Measurements from ENCODE around the gene FOXI1. TPM values are rescaled to one million over a fixed set of nuclear protein-coding genes. Genes with fewer than 3 reads are reported as not detected.

FOXI1 gene
- total RNA-seq, 4 donors from 2014 or later, result not detected

- Histone ChIP-seq H3K4me1 (no peaks in the 10 kb centered on the region), H3K4me3 (no peak overlapping the region), H3K9me3 (no peaks in the 10 kb centered on the region), H3K27ac (replicated peaks in 1 of 4) (no peak overlapping the region), H3K27me3 (no peaks in the 10 kb centered on the region), H3K36me3 (no peaks in the 10 kb centered on the region)
- peak; percentile 60 for DNase-seq (ENCODE audit: extremely low spot score)
- intact Hi-C loops (cut with DNase I), result no loop called here
- 48% methylated on average over 4 of the region's 4 CpGs for WGBS
- TF ChIP-seq POLR2AphosphoS5 (IDR thresholded peaks at IDR 0.05) (no peak), EP300 (IDR thresholded peaks at IDR 0.05) (no peak), POLR2A (IDR thresholded peaks at IDR 0.05; ENCODE audit: low read depth) (no peak), CTCF (IDR thresholded peaks at IDR 0.05) (no peak)
Observed at GRCh38 chr5:170135796-170136490, 30.2 kb downstream of the FOXI1 start.

- Histone ChIP-seq H3K9me3 (no peaks in the 10 kb centered on the region), H3K27ac (replicated peaks in 1 of 4) (no peak overlapping the region), H3K27me3 (no peaks in the 10 kb centered on the region), H3K36me3 (no peaks in the 10 kb centered on the region), H3K4me3 (no peak overlapping the region), H3K4me1 (no peaks in the 10 kb centered on the region)
- 69% methylated on average over 3 of the region's 3 CpGs for WGBS
- no peak for DNase-seq (ENCODE audit: extremely low spot score)
- intact Hi-C loops (cut with DNase I), result no loop called here
- no peak for TF ChIP-seq CTCF (IDR thresholded peaks at IDR 0.05)
- TF ChIP-seq POLR2A (IDR thresholded peaks at IDR 0.05; ENCODE audit: low read depth), result no peak
- TF ChIP-seq POLR2AphosphoS5 (IDR thresholded peaks at IDR 0.05), result no peak
- TF ChIP-seq EP300 (IDR thresholded peaks at IDR 0.05), result no peak
Observed at GRCh38 chr5:170136506-170136905, 30.8 kb downstream of the FOXI1 start.

GRCh38 chr5:170137694-170138214 is 32.1 kb downstream of the FOXI1 start:
- 92% methylated on average over 2 of the region's 2 CpGs for WGBS
- Histone ChIP-seq H3K9me3 (no peaks in the 10 kb centered on the region), H3K36me3 (no peaks in the 10 kb centered on the region), H3K4me3 (no peak overlapping the region), H3K27ac (replicated peaks in 1 of 4) (no peak overlapping the region), H3K4me1 (no peaks in the 10 kb centered on the region), H3K27me3 (no peaks in the 10 kb centered on the region)
- DNase-seq (ENCODE audit: extremely low spot score), result peak; percentile 88
- intact Hi-C loops (cut with DNase I), result no loop called here
- TF ChIP-seq CTCF (IDR thresholded peaks at IDR 0.05) (no peak), EP300 (IDR thresholded peaks at IDR 0.05) (no peak), POLR2AphosphoS5 (IDR thresholded peaks at IDR 0.05) (no peak), POLR2A (IDR thresholded peaks at IDR 0.05; ENCODE audit: low read depth) (no peak)

- no peaks in the 10 kb centered on the region for H3K9me3 ChIP-seq
- no peaks in the 10 kb centered on the region for H3K36me3 ChIP-seq
- intact Hi-C loops (cut with DNase I), result no loop called here
- WGBS, result 80% methylated on average over 2 of the region's 4 CpGs
- DNase-seq (ENCODE audit: extremely low spot score), result peak; percentile 70
- H3K27ac ChIP-seq (replicated peaks in 1 of 4), result no peak overlapping the region
- H3K4me1 ChIP-seq, result no peaks in the 10 kb centered on the region
- H3K27me3 ChIP-seq, result no peaks in the 10 kb centered on the region
- no peak overlapping the region for H3K4me3 ChIP-seq
- no peak for TF ChIP-seq POLR2AphosphoS5 (IDR thresholded peaks at IDR 0.05)
- TF ChIP-seq POLR2A (IDR thresholded peaks at IDR 0.05; ENCODE audit: low read depth), result no peak
- TF ChIP-seq CTCF (IDR thresholded peaks at IDR 0.05), result no peak
- TF ChIP-seq EP300 (IDR thresholded peaks at IDR 0.05), result no peak
Observed at GRCh38 chr5:170138273-170138672, 32.6 kb downstream of the FOXI1 start.
